GM12875 (cell line): Measurements from ENCODE around the gene MRPL20.
"Not testable (repeated sequence)": the region's sequence is repeated elsewhere in the genome, so short reads cannot be mapped to it uniquely, and the experiment has no call there.

Source experiments
- H3K4me3 ChIP-seq: one replicate; pipeline ENCODE4 v1.5.1; 2011; ENCODE audit warnings: low read depth, low read length, control low read depth
- CTCF ChIP-seq: IDR thresholded peaks from 2 replicates; pipeline ENCODE4 v1.5.1; 2011; ENCODE audit warnings: low read depth, mild to moderate bottlenecking, control low read depth, inconsistent platforms, low read length, moderate library complexity, borderline replicate concordance; ENCODE audit not compliant: insufficient read depth

MRPL20 gene

GRCh38 chr1:1388078-1388472 lies 19.0 kb downstream of the MRPL20 start:
- no peak for TF ChIP-seq CTCF
- no peak overlapping the region for H3K4me3 ChIP-seq

GRCh38 chr1:1387098-1388077 lies 19.7 kb downstream of the MRPL20 start:
- TF ChIP-seq CTCF, result no peak
- no peak overlapping the region for H3K4me3 ChIP-seq

- TF ChIP-seq CTCF, result no peak
- no peak overlapping the region for H3K4me3 ChIP-seq
Observed at GRCh38 chr1:1385931-1386330, 21.2 kb downstream of the MRPL20 start.

- H3K4me3 ChIP-seq, result not testable (repeated sequence)
Observed at GRCh38 chr1:1385339-1385738, 21.8 kb downstream of the MRPL20 start.

- no peak for TF ChIP-seq CTCF
- no peak overlapping the region for H3K4me3 ChIP-seq
Observed at GRCh38 chr1:1381294-1381693, 25.8 kb downstream of the MRPL20 start.

- no peak for TF ChIP-seq CTCF
- H3K4me3 ChIP-seq, result no peak overlapping the region
Observed at GRCh38 chr1:1380860-1381259, 26.2 kb downstream of the MRPL20 start.

GRCh38 chr1:1377540-1378205 lies 29.4 kb downstream of the MRPL20 start:
- H3K4me3 ChIP-seq, result no peak overlapping the region
- TF ChIP-seq CTCF, result no peak
